Daoy (cell line): ENCODE measurements around the gene BCL6B. TPM values are rescaled to one million over a fixed set of nuclear protein-coding genes. Genes with fewer than 3 reads are reported as not detected.
A peak's percentile ranks its signal among the peaks of the same experiment; 100 is the strongest.

Experiments
- DNase-seq: peaks from one replicate; pipeline ENCODE4 v3.0.0-alpha.2; 2015; ENCODE audit warnings: low read depth
- total RNA-seq: library from RNA; depleted of rRNA; stranded (reverse); fragments of >200 nt; shearing (Covaris generic); gene quantifications from 2 replicates; pipeline ENCODE4 v1.2.3, GENCODE V29; 2014

Gene BCL6B
- total RNA-seq, 1 experiment from 2014 or later = not detected

GRCh38 chr17:7010523-7010922 is 12.3 kb upstream of the BCL6B start:
- no peak for DNase-seq

GRCh38 chr17:7011415-7011814 is 11.4 kb upstream of the BCL6B start:
- DNase-seq = no peak

GRCh38 chr17:7011942-7012254 is 11.0 kb upstream of the BCL6B start:
- DNase-seq = no peak

- peak; percentile 99 for DNase-seq
These were observed 8.4 kb upstream of the BCL6B start for GRCh38 chr17:7014261-7014994.

GRCh38 chr17:7014995-7015958 is 7.6 kb upstream of the BCL6B start:
- peak; percentile 89 for DNase-seq

- no peak for DNase-seq
These were observed 6.4 kb upstream of the BCL6B start for GRCh38 chr17:7016418-7016817.

- DNase-seq = no peak
These were observed 5.7 kb upstream of the BCL6B start for GRCh38 chr17:7016886-7017826.

- no peak for DNase-seq
These were observed 5.0 kb upstream of the BCL6B start for GRCh38 chr17:7017827-7018200.

- no peak for DNase-seq
These were observed 4.4 kb upstream of the BCL6B start for GRCh38 chr17:7018331-7018964.

GRCh38 chr17:7019367-7019766 is 3.5 kb upstream of the BCL6B start:
- DNase-seq = no peak

- peak; percentile 59 for DNase-seq
These were observed 2.9 kb upstream of the BCL6B start for GRCh38 chr17:7019839-7020519.

GRCh38 chr17:7020894-7021664 is 1.8 kb upstream of the BCL6B start:
- DNase-seq = no peak

- peak; percentile 82 for DNase-seq
These were observed 664 bp upstream of the BCL6B start for GRCh38 chr17:7021993-7022778.

GRCh38 chr17:7023576-7024401 is 939 bp downstream of the BCL6B start:
- peak; percentile 67 for DNase-seq

- DNase-seq = no peak
These were observed 1.5 kb downstream of the BCL6B start for GRCh38 chr17:7024402-7024785.

- no peak for DNase-seq
These were observed 2.4 kb downstream of the BCL6B start for GRCh38 chr17:7025245-7025644.

GRCh38 chr17:7026471-7027115 is 3.7 kb downstream of the BCL6B start:
- no peak for DNase-seq

- DNase-seq = no peak
These were observed 4.5 kb downstream of the BCL6B start for GRCh38 chr17:7027335-7027734.
